ENCODE measurements around the gene SLC38A8.

The SLC38A8 gene

GRCh38 chr16:84047626-84048025 is 5.0 kb upstream of the SLC38A8 start:
- no peak for DNase-seq

DNA sequence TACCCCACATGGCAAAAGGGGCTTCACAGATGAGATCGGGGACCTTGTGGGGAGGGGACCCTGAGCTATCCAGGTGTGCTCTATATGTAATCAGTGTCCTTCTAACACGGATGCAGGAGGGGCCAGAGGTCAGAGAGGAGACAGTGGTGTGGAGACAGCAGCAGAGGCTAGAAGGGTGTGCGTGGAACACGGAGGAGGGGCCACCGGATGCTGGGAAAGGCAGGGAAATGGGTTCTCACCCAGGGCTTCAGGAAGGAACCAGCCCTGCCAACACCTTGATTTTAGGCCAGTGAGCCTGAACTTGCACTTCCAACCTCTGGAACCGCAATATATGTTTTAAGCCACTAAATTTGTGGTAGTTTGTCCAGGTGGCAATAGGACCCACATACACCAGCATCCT is 4.6 kb upstream of the SLC38A8 start:
- no peak for DNase-seq

DNA sequence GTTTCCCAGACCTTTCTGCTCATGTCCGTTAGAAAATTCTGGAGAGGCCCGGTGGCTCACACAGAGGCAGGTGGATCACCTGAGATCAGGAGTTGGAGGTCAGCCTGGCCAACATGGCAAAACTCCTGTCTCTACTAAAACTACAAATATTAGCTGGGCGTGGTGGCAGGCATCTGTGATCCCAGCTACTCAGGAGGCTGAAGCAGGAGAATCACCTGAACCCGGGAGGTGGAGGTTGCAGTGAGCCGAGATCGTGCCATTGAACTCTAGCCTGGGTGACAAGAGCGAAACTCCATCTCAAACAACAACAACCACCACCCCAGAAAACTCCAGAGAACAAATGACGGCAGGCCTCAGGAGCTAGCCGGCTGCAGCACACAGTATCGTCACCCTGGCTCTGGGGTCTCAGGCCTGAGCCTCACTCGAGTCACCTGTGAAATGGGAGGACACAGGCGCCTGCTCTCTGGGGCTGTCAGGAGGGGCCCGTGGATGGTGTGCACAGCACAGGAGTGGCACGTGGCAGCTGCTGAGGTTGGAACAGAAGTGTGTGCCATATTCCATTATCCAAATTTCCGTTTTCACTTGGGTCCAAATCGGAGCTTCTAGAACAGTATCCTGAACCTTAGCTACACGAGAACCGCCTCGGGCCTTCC is 3.3 kb upstream of the SLC38A8 start:
- DNase-seq, result no peak

DNA sequence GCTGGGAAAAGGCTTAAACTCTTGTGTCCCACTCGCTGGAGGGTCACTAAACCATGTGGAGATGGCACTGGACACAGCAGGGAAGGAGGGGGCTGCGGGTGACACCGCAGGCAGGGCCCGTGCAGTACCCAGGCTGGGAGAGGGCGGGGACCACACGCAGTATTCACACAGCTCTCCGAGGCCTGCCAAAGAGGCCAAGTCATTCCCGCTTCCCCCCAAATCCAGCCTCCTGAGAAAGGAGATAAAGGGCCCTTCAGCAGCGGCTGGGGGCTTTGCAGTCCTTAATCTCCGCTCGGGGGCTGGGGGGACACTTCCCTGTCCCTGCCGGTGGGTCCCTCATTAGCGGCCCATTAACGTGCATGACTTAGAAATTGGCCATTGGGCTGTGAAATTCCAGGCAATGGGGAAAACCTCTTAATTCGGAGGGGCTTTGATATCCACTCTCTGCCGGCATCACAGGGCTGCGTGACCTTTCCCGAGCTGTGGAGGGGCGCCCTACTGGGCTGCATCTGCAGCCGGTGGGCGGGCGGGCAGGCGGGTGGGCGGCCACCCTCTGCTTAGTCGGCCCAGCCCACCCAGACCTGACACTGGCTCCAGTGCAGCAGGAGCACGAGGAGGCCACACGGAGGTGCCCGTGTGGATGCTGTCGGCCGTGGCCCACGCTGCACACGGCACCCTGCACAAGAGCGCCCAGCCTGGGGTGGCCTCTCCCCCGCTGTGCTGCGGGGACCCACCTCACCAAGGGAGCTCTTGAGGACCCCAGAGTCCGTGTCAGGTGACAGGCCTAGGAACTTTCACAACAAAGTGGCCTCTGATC is 2.6 kb upstream of the SLC38A8 start:
- DNase-seq, result no peak

DNA sequence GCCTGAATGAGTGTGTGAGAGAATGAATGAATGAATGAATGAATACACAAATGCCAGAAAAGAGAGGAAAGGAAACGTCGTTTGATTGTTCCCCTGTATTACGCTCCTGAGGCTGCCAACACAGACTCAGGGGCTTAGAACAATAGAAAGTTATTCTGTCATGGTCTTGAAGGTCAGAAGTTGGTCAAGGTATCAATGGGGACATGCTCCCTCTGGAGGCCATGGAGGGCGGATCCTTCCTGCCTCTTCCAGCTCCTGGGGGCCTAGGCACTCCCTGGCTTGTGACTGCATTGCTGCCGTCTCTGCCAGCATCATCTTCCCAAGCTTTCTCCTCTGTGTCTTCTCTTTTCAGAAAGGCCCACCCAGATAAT is 1.5 kb upstream of the SLC38A8 start:
- DNase-seq, result no peak

GRCh38 chr16:84043486-84044117 is 1.0 kb upstream of the SLC38A8 start:
- peak; percentile 7 for DNase-seq

- no peak for DNase-seq
Measured at GRCh38 chr16:84042879-84043485, 387 bp upstream of the SLC38A8 start.

- DNase-seq, result no peak
Measured at GRCh38 chr16:84041881-84042280, 714 bp downstream of the SLC38A8 start.

DNA sequence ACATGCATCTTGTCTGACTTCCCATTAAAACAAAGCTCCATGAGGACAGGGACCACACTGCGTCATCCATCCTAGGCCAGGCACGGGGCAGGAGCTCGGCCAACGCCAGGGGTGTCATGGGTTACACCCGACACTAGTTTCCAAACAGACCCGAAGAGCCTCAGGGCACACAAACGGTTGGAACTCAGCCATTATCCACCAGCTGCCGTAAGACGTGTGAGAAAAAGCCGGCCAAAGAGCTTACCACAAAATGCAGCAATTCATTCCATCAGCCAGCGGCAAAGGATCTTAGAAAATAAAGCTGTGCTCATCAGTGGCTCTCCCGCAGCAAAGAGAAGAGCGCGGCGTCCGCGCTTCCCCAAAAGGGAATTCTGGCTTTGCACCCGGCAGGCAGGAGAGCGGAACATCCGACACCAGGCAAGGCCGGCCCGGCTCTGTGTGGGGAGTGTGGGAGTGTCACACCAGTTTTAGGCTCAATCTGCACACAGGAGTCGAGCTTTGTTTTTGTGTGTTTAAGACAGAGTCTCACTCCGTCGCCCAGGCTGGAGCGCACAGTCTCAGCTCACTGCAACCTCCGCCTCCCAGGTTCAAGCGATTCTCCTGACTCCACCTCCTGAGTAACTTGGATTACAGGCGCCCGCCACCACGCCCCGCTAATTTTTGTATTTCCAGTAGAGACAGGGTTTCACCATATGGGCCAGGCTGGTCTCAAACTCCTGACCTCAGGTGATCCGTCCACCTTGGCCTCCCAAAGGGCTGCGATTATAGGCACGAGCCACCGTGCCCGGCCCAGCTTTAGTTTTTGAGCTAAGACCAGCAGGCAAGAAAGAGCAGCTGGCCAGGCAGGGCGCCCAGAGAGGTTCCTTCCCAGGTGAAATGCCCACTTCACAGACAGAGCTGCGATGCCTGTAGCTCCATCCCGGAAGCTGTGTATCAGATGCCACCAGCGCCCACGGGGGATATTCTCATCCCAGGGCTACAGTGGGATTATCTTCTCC is 1.5 kb downstream of the SLC38A8 start:
- DNase-seq, result no peak

DNA sequence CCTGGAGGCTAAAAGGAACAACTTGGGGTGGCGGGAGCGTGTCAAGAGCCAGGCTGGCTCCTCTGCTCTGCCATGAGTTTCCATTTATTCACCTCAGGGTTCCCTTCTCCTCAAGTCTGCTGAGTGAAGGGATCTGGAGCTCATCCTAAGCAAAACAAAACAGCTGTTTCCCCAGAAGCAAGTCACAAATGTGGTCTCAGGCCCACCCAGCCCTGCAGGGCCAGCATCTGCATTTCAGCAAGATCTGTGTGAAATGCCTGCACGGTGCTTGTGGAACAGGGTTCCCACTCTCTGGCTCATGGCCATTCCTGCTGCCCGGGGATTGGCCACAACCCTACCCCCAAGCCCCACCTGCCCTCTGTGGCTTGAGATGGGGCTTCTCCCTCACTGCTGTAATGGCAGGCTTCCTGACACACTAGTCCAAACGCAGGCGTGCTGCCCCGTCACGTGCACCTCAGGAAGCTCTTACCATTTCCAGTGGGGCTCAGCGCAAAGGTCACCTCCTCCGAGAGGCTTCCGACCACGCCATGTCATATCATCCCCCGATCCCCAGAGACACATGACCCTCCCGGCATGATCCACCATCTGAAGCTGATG is 2.3 kb downstream of the SLC38A8 start:
- no peak for DNase-seq

DNA sequence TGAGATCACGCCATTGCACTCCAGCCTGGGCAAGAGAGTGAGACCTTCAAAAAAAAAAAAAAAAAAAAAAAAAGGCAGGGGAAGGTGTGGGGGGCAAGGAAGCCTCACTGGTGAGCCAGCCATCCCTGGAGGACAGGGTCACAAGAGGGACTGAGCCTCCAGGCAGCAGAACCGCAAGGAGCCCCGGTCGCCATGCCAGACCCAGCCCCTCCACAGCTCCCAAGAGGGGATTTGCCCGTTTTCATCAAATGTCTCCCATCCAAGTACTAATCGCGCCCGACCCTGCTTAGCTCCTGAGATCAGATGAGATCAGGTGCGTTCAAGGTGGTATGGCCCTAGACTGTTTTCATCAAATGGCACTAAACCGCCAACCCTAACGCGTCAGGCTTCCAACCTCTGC is 2.9 kb downstream of the SLC38A8 start:
- no peak for DNase-seq

DNA sequence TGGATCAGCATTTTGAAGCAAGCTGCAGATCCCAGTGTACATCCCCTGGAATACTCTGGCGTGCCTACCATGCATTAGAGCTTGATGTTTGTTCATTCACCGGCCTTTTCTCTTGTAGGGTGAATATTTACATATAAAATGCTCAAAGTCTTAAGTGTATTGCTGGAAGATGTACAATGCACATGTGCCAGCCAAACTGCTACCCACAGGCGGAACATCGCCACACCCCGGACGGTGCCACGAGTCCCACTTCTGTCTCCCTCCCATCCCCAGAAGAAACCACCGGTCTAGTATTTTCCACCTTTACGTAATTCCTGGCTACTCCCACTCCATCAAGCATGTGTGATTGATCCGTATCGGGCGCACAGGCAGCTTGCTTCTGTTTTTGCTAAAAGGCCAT is 4.1 kb downstream of the SLC38A8 start:
- DNase-seq, result no peak

GRCh38 chr16:84036982-84037425 is 5.6 kb downstream of the SLC38A8 start:
- no peak for DNase-seq

GRCh38 chr16:84036131-84036530 is 6.5 kb downstream of the SLC38A8 start:
- no peak for DNase-seq

DNA sequence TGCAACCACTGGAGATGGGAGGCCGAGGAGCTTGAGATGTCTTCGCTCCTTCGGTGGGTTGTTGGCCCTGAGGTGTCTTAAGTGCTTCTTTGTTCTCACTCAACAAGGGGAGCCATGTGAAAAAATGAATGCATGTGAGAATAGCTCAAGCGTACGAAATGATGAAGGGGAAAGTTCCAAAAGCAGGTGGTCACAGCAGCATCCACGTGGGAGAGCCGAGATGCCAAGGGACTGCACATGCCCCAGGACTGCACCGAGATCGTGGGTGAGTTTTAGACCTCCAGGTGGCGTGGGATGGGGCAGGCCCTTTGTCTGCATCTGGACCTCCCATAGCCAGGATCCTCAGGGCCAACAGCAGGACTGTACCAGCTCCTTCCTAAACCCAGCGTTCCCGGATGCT is 8.1 kb downstream of the SLC38A8 start:
- no peak for DNase-seq

DNA sequence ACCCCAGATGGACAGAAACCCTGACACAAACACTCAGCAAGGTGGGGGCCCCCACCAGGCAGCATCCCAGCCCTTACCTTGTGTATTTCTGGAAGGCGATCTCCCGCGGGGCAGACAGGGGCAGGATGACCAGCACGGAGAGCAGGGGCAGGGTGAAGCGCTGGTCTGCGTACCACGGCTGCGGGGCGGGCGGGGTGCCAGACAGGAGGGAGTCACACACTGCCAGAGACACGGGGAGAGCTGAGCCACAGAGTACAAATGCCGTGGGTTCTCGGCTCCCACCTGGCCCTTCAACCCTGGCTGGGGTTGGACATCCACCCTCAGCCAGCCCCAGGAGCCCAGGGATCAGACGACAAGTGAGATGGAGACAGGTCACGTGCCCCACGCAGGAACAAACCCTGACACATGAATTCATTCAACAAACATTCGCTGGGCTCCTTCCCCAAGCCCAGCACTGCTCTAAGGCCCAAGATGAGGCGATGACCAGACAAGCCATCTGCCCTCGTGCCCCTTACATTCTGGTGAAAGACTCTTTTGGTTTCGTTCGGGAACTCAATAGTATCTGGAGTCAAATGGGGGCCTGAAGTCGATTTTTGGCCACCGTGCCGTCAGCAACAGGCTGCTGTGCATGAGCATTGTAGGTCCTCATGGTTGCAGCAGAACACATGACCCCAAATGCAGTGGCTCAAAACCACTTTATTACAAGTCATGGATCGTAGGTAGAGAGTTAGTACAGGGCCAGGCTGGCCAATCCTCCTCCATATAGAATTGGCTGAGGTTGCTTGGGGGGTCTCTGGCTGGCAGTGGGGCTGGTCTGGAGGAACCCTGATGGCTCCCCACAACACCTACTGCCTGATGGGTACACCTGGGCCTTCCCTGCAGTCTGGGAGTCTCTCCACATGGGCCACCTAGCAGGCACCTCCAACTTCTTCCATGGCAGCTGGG is 9.1 kb downstream of the SLC38A8 start:
- DNase-seq, result no peak

- no peak for DNase-seq
Measured at GRCh38 chr16:84032458-84033178, 10.0 kb downstream of the SLC38A8 start.

DNA sequence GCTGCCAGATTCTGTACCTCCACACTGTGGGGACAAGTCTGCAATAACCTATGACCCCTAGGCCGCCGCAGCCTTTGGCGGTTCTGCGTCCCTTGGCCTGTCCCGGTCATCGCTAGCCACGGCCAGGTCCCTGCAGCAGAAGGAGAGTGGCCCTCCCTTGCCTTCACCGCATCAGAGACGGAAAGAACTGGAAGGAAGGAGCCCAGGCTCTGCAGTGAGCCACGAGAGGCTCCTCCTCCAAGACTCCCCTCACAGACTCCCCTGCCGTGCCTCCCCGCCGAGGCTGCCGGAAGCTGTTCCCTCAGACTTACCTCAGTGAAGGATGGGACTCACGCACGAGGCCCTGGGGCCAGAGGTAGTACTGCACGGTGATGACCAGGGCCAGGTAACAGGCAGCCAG is 11.0 kb downstream of the SLC38A8 start:
- DNase-seq, result no peak

- DNase-seq, result no peak
Measured at GRCh38 chr16:84029297-84030047, 13.1 kb downstream of the SLC38A8 start.

All from stimulated activated CD4-positive, alpha-beta T cell treated with anti-CD3 and anti-CD28 coated beads, Interleukin-1b, Interleukin-23, amount 100 ng/mL, for 48 hours (primary cell).